Loucy (cell line): ENCODE data around the gene GUCY1B1.

Source experiments
- H2AFZ ChIP-seq: fragments of 200-600 bp; sonication (generic); 2 replicates; pipeline ENCODE4 v1.6.0; 2016; ENCODE audit warnings: antibody characterized with exemption, mild to moderate bottlenecking, low read length, moderate library complexity
- H3F3A ChIP-seq: fragments of 200-600 bp; 2 replicates; pipeline ENCODE4 v1.6.0; 2016; ENCODE audit warnings: antibody characterized with exemption, low read depth, mild to moderate bottlenecking
- H3K27me3 ChIP-seq: fragments of 200-600 bp; sonication (generic); 2 replicates; pipeline ENCODE4 v1.6.1; 2014; ENCODE audit warnings: low read length, mild to moderate bottlenecking; ENCODE audit not compliant: insufficient read depth, poor library complexity, severe bottlenecking
- H3K36me3 ChIP-seq: fragments of 200-600 bp; sonication (generic); 2 replicates; pipeline ENCODE4 v1.6.1; 2016; ENCODE audit warnings: low read length; ENCODE audit not compliant: insufficient read depth
- H3K4me1 ChIP-seq: fragments of 200-600 bp; sonication (generic); 2 replicates; pipeline ENCODE4 v1.5.1; 2014; ENCODE audit warnings: low read length, mild to moderate bottlenecking; ENCODE audit not compliant: insufficient read depth, poor library complexity, severe bottlenecking
- H3K4me2 ChIP-seq: fragments of 200-600 bp; sonication (generic); 2 replicates; pipeline ENCODE4 v1.6.0; 2014; ENCODE audit warnings: antibody characterized with exemption, low read length, low read depth, mild to moderate bottlenecking; ENCODE audit not compliant: poor library complexity, severe bottlenecking
- H3K4me3 ChIP-seq: fragments of 200-600 bp; sonication (generic); 2 replicates; pipeline ENCODE4 v1.5.1; 2014; ENCODE audit warnings: low read length, mild to moderate bottlenecking, mixed read lengths; ENCODE audit not compliant: poor library complexity, severe bottlenecking
- H3K79me2 ChIP-seq: fragments of 200-600 bp; sonication (generic); 2 replicates; pipeline ENCODE4 v1.6.1; 2014; ENCODE audit warnings: low read length; ENCODE audit not compliant: insufficient read depth
- H3K9ac ChIP-seq: fragments of 200-600 bp; sonication (generic); 2 replicates; pipeline ENCODE4 v1.6.0; 2014; ENCODE audit warnings: mild to moderate bottlenecking, low read depth, low read length, moderate library complexity; ENCODE audit not compliant: poor library complexity, severe bottlenecking
- H3K9me2 ChIP-seq: fragments of 200-600 bp; sonication (generic); replicated peaks from 2 replicates; pipeline ENCODE4 v1.6.1; 2016; ENCODE audit warnings: low read depth, low read length, mixed read lengths
- H3K9me3 ChIP-seq: fragments of 200-600 bp; sonication (generic); 2 replicates; pipeline ENCODE4 v1.6.1; 2014; ENCODE audit warnings: mild to moderate bottlenecking, antibody characterized with exemption, low read length, low read depth; ENCODE audit not compliant: insufficient read depth
- H4K20me1 ChIP-seq: fragments of 200-600 bp; sonication (generic); 2 replicates; pipeline ENCODE4 v1.6.0; 2014; ENCODE audit warnings: antibody characterized with exemption, low read length, mild to moderate bottlenecking; ENCODE audit not compliant: insufficient read depth, poor library complexity, severe bottlenecking
- EZH2phosphoT487 ChIP-seq: fragments of 200-600 bp; IDR thresholded peaks from 2 replicates; pipeline ENCODE4 v1.6.1; 2018; ENCODE audit warnings: antibody characterized with exemption, mild to moderate bottlenecking, moderate library complexity, borderline replicate concordance
- TF ChIP-seq, protein P1 (sequence below): fragments of 200-600 bp; sonication (generic); conservative IDR thresholded peaks from 2 replicates; pipeline ENCODE4 v1.5.1; 2014; ENCODE audit warnings: mild to moderate bottlenecking, antibody characterized with exemption, low read length

The GUCY1B1 gene

DNA sequence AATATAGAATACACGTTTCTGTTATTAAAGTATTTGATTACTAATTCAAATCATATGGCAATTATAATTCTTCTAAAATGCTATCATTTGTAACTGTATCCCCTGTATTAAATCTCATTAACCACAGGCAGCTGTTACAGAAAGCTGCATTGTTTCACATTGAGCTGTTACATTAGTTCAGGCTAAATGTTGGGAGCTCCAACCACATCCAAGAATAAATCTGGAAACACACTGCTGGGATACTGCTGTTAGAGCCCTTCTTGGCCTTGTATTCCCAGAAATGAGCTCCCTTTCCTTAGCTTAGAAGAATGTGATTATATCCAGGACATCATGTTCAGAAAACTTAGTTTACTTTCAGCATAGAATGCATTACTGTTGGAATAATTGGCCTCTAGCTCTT is 48.2 kb downstream of the GUCY1B1 start:
- Histone ChIP-seq H3K36me3 (no peaks in the 10 kb centered on the region), H3K27me3 (peaks cover 15% of the 10 kb centered on the region), H3K4me3 (no peak overlapping the region), H3K9me3 (no peaks in the 10 kb centered on the region), H3K9ac (no peak overlapping the region), H3K4me1 (peaks cover 11% of the 10 kb centered on the region), H3K79me2 (no peaks in the 10 kb centered on the region), H4K20me1 (no peaks in the 10 kb centered on the region), H3K9me2 (no peaks in the 10 kb centered on the region), H3K4me2 (no peak overlapping the region), H2AFZ (no peak overlapping the region), H3F3A (no peaks in the 10 kb centered on the region)
- TF ChIP-seq, protein P1, sequence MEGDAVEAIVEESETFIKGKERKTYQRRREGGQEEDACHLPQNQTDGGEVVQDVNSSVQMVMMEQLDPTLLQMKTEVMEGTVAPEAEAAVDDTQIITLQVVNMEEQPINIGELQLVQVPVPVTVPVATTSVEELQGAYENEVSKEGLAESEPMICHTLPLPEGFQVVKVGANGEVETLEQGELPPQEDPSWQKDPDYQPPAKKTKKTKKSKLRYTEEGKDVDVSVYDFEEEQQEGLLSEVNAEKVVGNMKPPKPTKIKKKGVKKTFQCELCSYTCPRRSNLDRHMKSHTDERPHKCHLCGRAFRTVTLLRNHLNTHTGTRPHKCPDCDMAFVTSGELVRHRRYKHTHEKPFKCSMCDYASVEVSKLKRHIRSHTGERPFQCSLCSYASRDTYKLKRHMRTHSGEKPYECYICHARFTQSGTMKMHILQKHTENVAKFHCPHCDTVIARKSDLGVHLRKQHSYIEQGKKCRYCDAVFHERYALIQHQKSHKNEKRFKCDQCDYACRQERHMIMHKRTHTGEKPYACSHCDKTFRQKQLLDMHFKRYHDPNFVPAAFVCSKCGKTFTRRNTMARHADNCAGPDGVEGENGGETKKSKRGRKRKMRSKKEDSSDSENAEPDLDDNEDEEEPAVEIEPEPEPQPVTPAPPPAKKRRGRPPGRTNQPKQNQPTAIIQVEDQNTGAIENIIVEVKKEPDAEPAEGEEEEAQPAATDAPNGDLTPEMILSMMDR, result no peak
- TF ChIP-seq EZH2phosphoT487, result no peak

DNA sequence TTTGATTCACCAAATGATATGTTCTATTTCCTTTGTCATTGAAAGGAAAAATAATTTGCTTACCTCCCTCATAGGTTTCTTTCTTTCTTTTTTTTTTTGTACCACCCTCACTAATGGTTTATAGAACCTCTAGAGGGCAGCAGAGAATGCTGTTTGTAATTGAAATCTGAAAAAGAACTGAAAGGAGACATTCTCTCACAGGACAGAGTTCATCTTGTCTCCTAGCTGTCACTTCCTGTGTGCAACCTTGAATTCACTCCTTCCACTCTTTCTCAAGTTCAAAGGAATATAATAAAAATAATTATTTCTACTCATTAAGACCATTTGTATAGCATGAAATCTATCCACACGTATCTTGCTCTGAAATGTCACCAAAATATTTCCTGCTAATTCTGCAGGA is 51.0 kb downstream of the GUCY1B1 start:
- no peak overlapping the region; the same call in 1 of the 2 replicates for H2AFZ ChIP-seq

DNA sequence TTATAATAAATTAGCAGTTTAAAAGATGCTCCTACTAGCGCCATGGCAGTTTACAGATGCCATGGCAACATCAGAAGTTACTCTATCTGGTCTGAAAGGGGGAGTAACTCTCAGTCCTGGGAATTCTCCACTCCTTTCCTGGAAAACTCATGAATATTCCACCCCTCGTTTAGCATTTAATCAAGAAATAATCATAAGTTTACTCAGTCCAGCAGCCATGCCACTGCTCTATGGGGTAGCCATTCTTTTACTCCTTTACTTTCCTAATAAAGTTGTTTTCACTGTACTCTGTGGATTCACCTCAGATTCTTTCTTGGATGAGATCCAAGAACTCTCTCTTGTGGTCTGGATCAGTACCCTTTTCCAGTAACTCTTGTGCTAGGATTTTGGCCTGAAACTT is 52.3 kb downstream of the GUCY1B1 start:
- Histone ChIP-seq H3K4me3 (no peak overlapping the region), H3K9ac (no peak overlapping the region), H3K9me2 (no peaks in the 10 kb centered on the region), H2AFZ (no peak overlapping the region), H3K79me2 (no peaks in the 10 kb centered on the region), H3K4me2 (no peak overlapping the region), H3F3A (no peaks in the 10 kb centered on the region), H3K4me1 (no peaks in the 10 kb centered on the region), H3K27me3 (peaks cover 49% of the 10 kb centered on the region), H3K9me3 (no peaks in the 10 kb centered on the region), H4K20me1 (no peaks in the 10 kb centered on the region), H3K36me3 (no peaks in the 10 kb centered on the region)
- TF ChIP-seq, protein P1, result no peak
- TF ChIP-seq EZH2phosphoT487, result no peak

More for the DNA sequence above, 51.0 kb downstream of the GUCY1B1 start:
- TF ChIP-seq, protein P1, result peak; percentile 75
- no peak for TF ChIP-seq EZH2phosphoT487
- Histone ChIP-seq H3K9me3 (no peaks in the 10 kb centered on the region), H3K36me3 (no peaks in the 10 kb centered on the region), H3K27me3 (peaks cover 36% of the 10 kb centered on the region), H3F3A (no peaks in the 10 kb centered on the region), H3K4me2 (no peak overlapping the region), H3K4me1 (peaks cover 8% of the 10 kb centered on the region), H3K79me2 (no peaks in the 10 kb centered on the region), H3K9me2 (no peaks in the 10 kb centered on the region), H3K4me3 (no peak overlapping the region), H3K9ac (no peak overlapping the region), H4K20me1 (no peaks in the 10 kb centered on the region)
